Fibroblast of lung (primary cell): ENCODE data around the gene IL10RB. TPM values are rescaled to one million over a fixed set of nuclear protein-coding genes. Genes with fewer than 3 reads are reported as not detected.
A peak's percentile ranks its signal among the peaks of the same experiment; 100 is the strongest.

Experiments used
- DNase-seq, 2 donors: peaks; one replicate each; pipeline versions ENCODE4 v3.0.0 to v3.0.0-alpha.2; 2010; ENCODE audit warnings: low read depth in 2 of 2
- H2AFZ ChIP-seq: 2 replicates; pipeline ENCODE4 v1.5.1; 2012; ENCODE audit warnings: low read length, control low read depth, inconsistent platforms
- H3K27ac ChIP-seq: 2 replicates; pipeline ENCODE4 v1.5.1; 2011; ENCODE audit warnings: low read length, control low read depth; ENCODE audit not compliant: insufficient read depth
- H3K27me3 ChIP-seq: 2 replicates; pipeline ENCODE4 v1.5.1; 2011; ENCODE audit warnings: mild to moderate bottlenecking, low read length; ENCODE audit not compliant: control insufficient read depth, insufficient read depth
- H3K36me3 ChIP-seq: 2 replicates; pipeline ENCODE4 v1.5.1; 2011; ENCODE audit warnings: low read length; ENCODE audit not compliant: control insufficient read depth, insufficient read depth
- H3K4me1 ChIP-seq: 2 replicates; pipeline ENCODE4 v1.5.1; 2011; ENCODE audit warnings: low read length; ENCODE audit not compliant: control insufficient read depth, insufficient read depth; ENCODE audit errors: extremely low read depth
- H3K4me2 ChIP-seq: 2 replicates; pipeline ENCODE4 v1.5.1; 2011; ENCODE audit warnings: low read length, control low read depth; ENCODE audit not compliant: insufficient read depth; ENCODE audit errors: extremely low read depth
- H3K4me3 ChIP-seq, 4 experiments: fragments of 200-600 bp in 1 of 4; sonication (generic) in 1 of 4; replicated peaks in 1 of 4; 2 replicates each; pipeline ENCODE4 v1.5.1; 2011 to 2016; ENCODE audit warnings: low read length in 4 of 4, low read depth in 3 of 4, mild to moderate bottlenecking in 3 of 4, control low read depth in 2 of 4, inconsistent platforms in 1 of 4, mixed read lengths in 1 of 4; ENCODE audit not compliant: insufficient read depth in 1 of 4; ENCODE audit errors: control extremely low read depth in 1 of 4
- H3K79me2 ChIP-seq: 2 replicates; pipeline ENCODE4 v1.5.1; 2012; ENCODE audit warnings: mild to moderate bottlenecking, low read length, inconsistent platforms; ENCODE audit not compliant: control insufficient read depth, insufficient read depth
- H3K9ac ChIP-seq: 2 replicates; pipeline ENCODE4 v1.5.1; 2011; ENCODE audit warnings: mild to moderate bottlenecking, low read length, control low read depth; ENCODE audit not compliant: insufficient read depth
- H3K9me3 ChIP-seq: 2 replicates; pipeline ENCODE4 v1.5.1; 2012; ENCODE audit warnings: low read depth, low read length; ENCODE audit not compliant: control insufficient read depth, insufficient read depth
- H4K20me1 ChIP-seq: 2 replicates; pipeline ENCODE4 v1.5.1; 2011; ENCODE audit warnings: low read length; ENCODE audit not compliant: control insufficient read depth, insufficient read depth; ENCODE audit errors: extremely low read depth
- EZH2 ChIP-seq: IDR thresholded peaks from 2 replicates; pipeline ENCODE4 v1.5.1; 2012; ENCODE audit warnings: low read length, control low read depth, mild to moderate bottlenecking; ENCODE audit errors: missing control alignments
- polyA minus RNA-seq: library from RNA; depleted of rRNA, polyadenylated mRNA; stranded (reverse); fragments of >200 nt; gene quantifications from 2 replicates; pipeline ENCODE4 v1.2.3, GENCODE V29; 2011; ENCODE audit warnings: low replicate concordance
- polyA plus RNA-seq, 2 donors: library from polyadenylated mRNA; depleted of rRNA in 1 of 2; stranded (reverse) in 1 of 2; unstranded in 1 of 2; fragments of >200 nt; gene quantifications; 2 replicates each; pipeline ENCODE4 v1.2.1, GENCODE V29; 2011 to 2012; ENCODE audit warnings: missing spikeins in 1 of 2
- total RNA-seq: library from RNA; depleted of rRNA; stranded (reverse); fragments of >200 nt; gene quantifications from 2 replicates; pipeline ENCODE4 v1.2.1, GENCODE V29; 2014
- TF ChIP-seq, protein P1 (sequence below), 2 donors: IDR thresholded peaks in 1 of 2; conservative IDR thresholded peaks in 1 of 2; 1 replicate in 1 of 2; 2 replicates in 1 of 2; pipeline ENCODE4 v1.5.1; 2011 to 2012; ENCODE audit warnings: low read length in 2 of 2, control low read depth in 1 of 2, inconsistent platforms in 1 of 2, low read depth in 1 of 2, mild to moderate bottlenecking in 1 of 2

IL10RB gene
- total RNA-seq (58.0 and 64.1 TPM in 2 replicates), polyA plus RNA-seq (43.6 and 56.2 TPM in 2 replicates), polyA minus RNA-seq (31.8 and 40.5 TPM in 2 replicates)
- polyA plus RNA-seq (2012): 29.0 and 34.0 TPM in 2 replicates

- Histone ChIP-seq H2AFZ (peak within 1 kb of the TSS; percentile 73), H3K27me3 (no peaks in the 10 kb centered on the region), H3K4me3 (peak within 1 kb of the TSS; percentile 68 to 90 (median 70)), H3K9ac (peak within 1 kb of the TSS; percentile 85), H3K4me1 (peaks cover 7% of the 10 kb centered on the region), H3K9me3 (no peaks in the 10 kb centered on the region), H3K79me2 (peaks cover 4% of the 10 kb centered on the region), H4K20me1 (no peaks in the 10 kb centered on the region), H3K4me2 (peak within 1 kb of the TSS; percentile 87), H3K27ac (peak within 1 kb of the TSS; percentile 84), H3K36me3 (peaks cover 8% of the 10 kb centered on the region)
- no peak for TF ChIP-seq EZH2
- TF ChIP-seq, protein P1, sequence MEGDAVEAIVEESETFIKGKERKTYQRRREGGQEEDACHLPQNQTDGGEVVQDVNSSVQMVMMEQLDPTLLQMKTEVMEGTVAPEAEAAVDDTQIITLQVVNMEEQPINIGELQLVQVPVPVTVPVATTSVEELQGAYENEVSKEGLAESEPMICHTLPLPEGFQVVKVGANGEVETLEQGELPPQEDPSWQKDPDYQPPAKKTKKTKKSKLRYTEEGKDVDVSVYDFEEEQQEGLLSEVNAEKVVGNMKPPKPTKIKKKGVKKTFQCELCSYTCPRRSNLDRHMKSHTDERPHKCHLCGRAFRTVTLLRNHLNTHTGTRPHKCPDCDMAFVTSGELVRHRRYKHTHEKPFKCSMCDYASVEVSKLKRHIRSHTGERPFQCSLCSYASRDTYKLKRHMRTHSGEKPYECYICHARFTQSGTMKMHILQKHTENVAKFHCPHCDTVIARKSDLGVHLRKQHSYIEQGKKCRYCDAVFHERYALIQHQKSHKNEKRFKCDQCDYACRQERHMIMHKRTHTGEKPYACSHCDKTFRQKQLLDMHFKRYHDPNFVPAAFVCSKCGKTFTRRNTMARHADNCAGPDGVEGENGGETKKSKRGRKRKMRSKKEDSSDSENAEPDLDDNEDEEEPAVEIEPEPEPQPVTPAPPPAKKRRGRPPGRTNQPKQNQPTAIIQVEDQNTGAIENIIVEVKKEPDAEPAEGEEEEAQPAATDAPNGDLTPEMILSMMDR (conservative IDR thresholded peaks at IDR 0.05 in 1 of 2, IDR thresholded peaks at IDR 0.05 in 1 of 2; ENCODE audit: low read depth in 1 of 2, low read length in 2 of 2): no peak
- peak; percentile 46 to 54 for DNase-seq
Measured at GRCh38 chr21:33266050-33266788, at the start of gene IL10RB. IL10RB (plus strand) TSS chr21:33266367; CDS start chr21:33266466, 99 bp downstream.

DNA sequence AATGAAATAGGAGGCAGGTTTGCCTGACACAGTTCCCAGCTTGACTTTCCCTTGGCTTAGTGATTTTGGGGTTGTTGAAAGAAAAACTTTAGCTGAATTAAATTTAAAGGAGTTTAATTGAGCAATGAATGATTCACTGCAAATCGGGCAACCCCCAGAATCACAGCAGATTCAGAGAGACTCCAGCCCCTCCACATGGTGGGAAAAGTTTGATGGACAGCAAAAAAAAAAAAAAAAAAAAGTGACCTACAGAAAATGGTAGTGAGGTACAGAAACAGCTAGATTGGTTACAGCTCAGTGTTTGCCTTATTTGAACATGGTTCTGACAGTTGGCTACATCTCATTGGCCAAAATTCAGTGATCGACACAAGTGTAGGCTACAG is 49.0 kb upstream of the IL10RB start:
- no peak for DNase-seq
- H2AFZ ChIP-seq: no peak overlapping the region
- no peak overlapping the region for H3K27ac ChIP-seq
- no peaks in the 10 kb centered on the region for H3K79me2 ChIP-seq
- no peaks in the 10 kb centered on the region for H3K36me3 ChIP-seq
- H3K9ac ChIP-seq: no peak overlapping the region
- no peak overlapping the region for H3K4me3 ChIP-seq
- no peaks in the 10 kb centered on the region for H3K4me1 ChIP-seq
- H3K27me3 ChIP-seq: peaks cover 2% of the 10 kb centered on the region
- H4K20me1 ChIP-seq: no peaks in the 10 kb centered on the region
- H3K9me3 ChIP-seq: no peaks in the 10 kb centered on the region
- TF ChIP-seq, protein P1 (conservative IDR thresholded peaks at IDR 0.05 in 1 of 2, IDR thresholded peaks at IDR 0.05 in 1 of 2; ENCODE audit: low read depth in 1 of 2, low read length in 2 of 2): no peak
- TF ChIP-seq EZH2: no peak
- H3K4me2 ChIP-seq: no peak overlapping the region

DNA sequence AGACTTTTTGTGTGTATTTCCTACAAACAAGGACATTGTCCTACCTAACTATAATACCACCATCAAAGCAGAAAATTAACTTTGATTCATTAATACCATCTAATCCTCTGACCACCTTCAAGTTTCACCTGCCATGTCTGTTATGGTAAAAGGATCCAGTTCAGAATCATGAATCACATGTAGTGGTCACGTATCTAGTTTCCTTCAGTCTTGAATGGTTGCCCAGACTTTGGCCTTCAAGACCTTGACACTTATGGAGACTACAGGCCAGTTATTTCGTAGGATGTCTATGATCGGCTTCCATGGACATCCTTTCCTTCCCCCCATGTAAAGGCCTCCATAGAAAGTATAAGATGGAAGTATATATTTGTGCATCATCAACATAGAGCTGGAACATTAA is 46.9 kb upstream of the IL10RB start:
- H3K9ac ChIP-seq: no peak overlapping the region
- no peak overlapping the region for H3K4me2 ChIP-seq
- H3K4me3 ChIP-seq: no peak overlapping the region
- H3K4me1 ChIP-seq: no peaks in the 10 kb centered on the region
- no peak for TF ChIP-seq EZH2
- TF ChIP-seq, protein P1 (conservative IDR thresholded peaks at IDR 0.05 in 1 of 2, IDR thresholded peaks at IDR 0.05 in 1 of 2; ENCODE audit: low read depth in 1 of 2, low read length in 2 of 2): no peak
- no peak overlapping the region for H2AFZ ChIP-seq
- H3K27ac ChIP-seq: no peak overlapping the region
- H3K27me3 ChIP-seq: peaks cover 4% of the 10 kb centered on the region
- no peaks in the 10 kb centered on the region for H3K79me2 ChIP-seq
- DNase-seq: no peak
- H4K20me1 ChIP-seq: no peaks in the 10 kb centered on the region
- H3K9me3 ChIP-seq: no peaks in the 10 kb centered on the region
- no peaks in the 10 kb centered on the region for H3K36me3 ChIP-seq
